ENCODE measurements around the gene GARIN3.

GARIN3 gene

GRCh38 chr5:157142317-157143126, 23.5 kb downstream of the GARIN3 start, which contains the start of gene MED7:
Gene MED7 (minus strand): TSS chr5:157142865. CDS start chr5:157139431, 3,434 bp downstream.
- DNase-seq: peak; percentile 99

GRCh38 chr5:157137691-157138090, 28.4 kb downstream of the GARIN3 start:
- no peak for DNase-seq

GRCh38 chr5:157132281-157132612, 33.8 kb downstream of the GARIN3 start:
- DNase-seq: no peak

- DNase-seq: no peak
These were observed 35.1 kb downstream of the GARIN3 start for GRCh38 chr5:157130925-157131324.

GRCh38 chr5:157121709-157122108, 44.4 kb downstream of the GARIN3 start:
- DNase-seq: no peak

- no peak for DNase-seq
These were observed 46.0 kb downstream of the GARIN3 start for GRCh38 chr5:157120102-157120501.

- DNase-seq: no peak
These were observed 49.5 kb downstream of the GARIN3 start for GRCh38 chr5:157116483-157116954.

- DNase-seq: no peak
These were observed 50.6 kb downstream of the GARIN3 start for GRCh38 chr5:157115502-157115901.

GRCh38 chr5:157115012-157115411, 51.1 kb downstream of the GARIN3 start:
- DNase-seq: no peak

- DNase-seq: no peak
These were observed 53.1 kb downstream of the GARIN3 start for GRCh38 chr5:157113002-157113401.

All from amniotic stem cell (primary cell).